ENCODE results near the gene TMEM91. TPM values are rescaled to one million over a fixed set of nuclear protein-coding genes. Genes with fewer than 3 reads are reported as not detected.
"Not testable (repeated sequence)": the region's sequence is repeated elsewhere in the genome, so short reads cannot be mapped to it uniquely, and the experiment has no call there.

The TMEM91 gene
- total RNA-seq: 20.0 TPM

GRCh38 chr19:41376241-41376997 is at the start of gene TMEM91:
TMEM91 (plus strand) TSS chr19:41376533; CDS start chr19:41378310, 1,777 bp downstream.
- peak; percentile 21 for ATAC-seq

GRCh38 chr19:41327076-41327575 is 49.2 kb upstream of the TMEM91 start:
- ATAC-seq: no peak

GRCh38 chr19:41327576-41328156 is 48.7 kb upstream of the TMEM91 start:
- peak; percentile 85 for ATAC-seq

GRCh38 chr19:41328157-41328841 is 48.0 kb upstream of the TMEM91 start:
- ATAC-seq: peak; percentile 51

GRCh38 chr19:41328842-41329225 is 47.5 kb upstream of the TMEM91 start:
- ATAC-seq: no peak

GRCh38 chr19:41330481-41330880 is 45.9 kb upstream of the TMEM91 start:
- ATAC-seq: no peak

GRCh38 chr19:41330946-41331678 is 45.2 kb upstream of the TMEM91 start:
- ATAC-seq: no peak

GRCh38 chr19:41332000-41332399 is 44.3 kb upstream of the TMEM91 start:
- ATAC-seq: no peak

GRCh38 chr19:41332468-41332867 is 43.9 kb upstream of the TMEM91 start:
- no peak for ATAC-seq

GRCh38 chr19:41334793-41335192 is 41.5 kb upstream of the TMEM91 start:
- ATAC-seq: no peak

- peak; percentile 26 for ATAC-seq
These were observed 40.9 kb upstream of the TMEM91 start for GRCh38 chr19:41335467-41335866.

GRCh38 chr19:41339936-41340335 is 36.4 kb upstream of the TMEM91 start:
- ATAC-seq: no peak

GRCh38 chr19:41341669-41342490 is 34.5 kb upstream of the TMEM91 start:
- peak; percentile 44 for ATAC-seq

- peak; percentile 21 for ATAC-seq
These were observed 32.2 kb upstream of the TMEM91 start for GRCh38 chr19:41344162-41344561.

- ATAC-seq: not testable (repeated sequence)
These were observed 29.4 kb upstream of the TMEM91 start for GRCh38 chr19:41346916-41347315.

- no peak for ATAC-seq
These were observed 25.5 kb upstream of the TMEM91 start for GRCh38 chr19:41350735-41351338.

- peak; percentile 75 for ATAC-seq
These were observed 24.7 kb upstream of the TMEM91 start for GRCh38 chr19:41351339-41352245.

- ATAC-seq: no peak
These were observed 24.1 kb upstream of the TMEM91 start for GRCh38 chr19:41352279-41352608.

GRCh38 chr19:41352609-41353465 is 23.5 kb upstream of the TMEM91 start:
- peak; percentile 1 for ATAC-seq
